Lower lobe of right lung (tissue), 2 donors: ENCODE data around the gene HTT. TPM values are rescaled to one million over a fixed set of nuclear protein-coding genes. Genes with fewer than 3 reads are reported as not detected.

Experiments
- ATAC-seq, 2 donors: fragments of 200-7000 bp; cut with Tn5 transposase; one replicate each; pipeline ENCODE4 v1.9.1; 2020 to 2022; ENCODE audit warnings: mild to moderate bottlenecking in 2 of 2, moderate library complexity in 2 of 2
- DNase-seq: peaks from one replicate; pipeline ENCODE4 v3.0.0-alpha.2; 2020
- H3K27ac ChIP-seq: fragments of 200-600 bp; one replicate; pipeline ENCODE4 v1.8.0; 2022
- H3K27me3 ChIP-seq: fragments of 200-600 bp; one replicate; pipeline ENCODE4 v1.8.0; 2022; ENCODE audit warnings: low read depth
- H3K36me3 ChIP-seq: fragments of 200-600 bp; one replicate; pipeline ENCODE4 v1.8.0; 2022; ENCODE audit warnings: mild to moderate bottlenecking
- H3K4me1 ChIP-seq: fragments of 200-600 bp; one replicate; pipeline ENCODE4 v1.8.0; 2022
- H3K4me3 ChIP-seq: fragments of 200-600 bp; one replicate; pipeline ENCODE4 v1.8.0; 2022; ENCODE audit warnings: mild to moderate bottlenecking
- H3K9me3 ChIP-seq: fragments of 200-600 bp; one replicate; pipeline ENCODE4 v1.8.0; 2022
- intact Hi-C: fragments of 100-400 bp; cut with DNase I; formaldehyde crosslinking; loops from one replicate; pipeline ENCODE4 v1.11.0; 2022
- total RNA-seq: library from RNA; stranded (reverse); fragmentation: NEBNext Ultra II Directional; extraction: Animal tissue kit (Norgen Biotek cat#: 25700); gene quantifications from one replicate; pipeline ENCODE4 v1.2.1, GENCODE V29; 2021
- TF ChIP-seq, protein P1 (sequence below): fragments of 200-600 bp; IDR thresholded peaks from one replicate; pipeline ENCODE4 v1.8.0; 2022; ENCODE audit warnings: antibody characterized with exemption, mild to moderate bottlenecking
- donor health status: DM: no; HTN: yes; CAD: no; lungs with severe emphysema.

The HTT gene
- total RNA-seq, 1 donor from 2014 or later: 73.1 TPM

DNA sequence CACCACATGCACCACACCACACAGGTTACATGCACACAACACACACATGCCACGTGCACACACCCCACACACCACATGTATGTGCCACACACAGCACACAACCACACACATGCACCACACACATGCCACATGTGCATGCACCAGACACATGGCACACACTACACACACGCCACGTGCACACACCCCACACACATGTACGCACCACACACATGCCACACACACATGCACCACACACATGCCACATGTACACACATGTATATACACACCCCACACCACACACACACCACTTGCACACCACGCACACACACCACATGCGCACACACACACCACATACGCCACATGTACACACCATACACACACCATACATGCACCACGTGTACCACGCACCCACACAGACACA lies 154.8 kb downstream of the HTT start:
- Histone ChIP-seq H3K36me3 (peaks cover 94% of the 10 kb centered on the region), H3K4me3 (no peak overlapping the region), H3K9me3 (no peaks in the 10 kb centered on the region), H3K27ac (no peak overlapping the region), H3K4me1 (peaks cover 16% of the 10 kb centered on the region), H3K27me3 (no peaks in the 10 kb centered on the region)
- DNase-seq: peak; percentile 24
- intact Hi-C loops: no loop called here
- TF ChIP-seq, protein P1, sequence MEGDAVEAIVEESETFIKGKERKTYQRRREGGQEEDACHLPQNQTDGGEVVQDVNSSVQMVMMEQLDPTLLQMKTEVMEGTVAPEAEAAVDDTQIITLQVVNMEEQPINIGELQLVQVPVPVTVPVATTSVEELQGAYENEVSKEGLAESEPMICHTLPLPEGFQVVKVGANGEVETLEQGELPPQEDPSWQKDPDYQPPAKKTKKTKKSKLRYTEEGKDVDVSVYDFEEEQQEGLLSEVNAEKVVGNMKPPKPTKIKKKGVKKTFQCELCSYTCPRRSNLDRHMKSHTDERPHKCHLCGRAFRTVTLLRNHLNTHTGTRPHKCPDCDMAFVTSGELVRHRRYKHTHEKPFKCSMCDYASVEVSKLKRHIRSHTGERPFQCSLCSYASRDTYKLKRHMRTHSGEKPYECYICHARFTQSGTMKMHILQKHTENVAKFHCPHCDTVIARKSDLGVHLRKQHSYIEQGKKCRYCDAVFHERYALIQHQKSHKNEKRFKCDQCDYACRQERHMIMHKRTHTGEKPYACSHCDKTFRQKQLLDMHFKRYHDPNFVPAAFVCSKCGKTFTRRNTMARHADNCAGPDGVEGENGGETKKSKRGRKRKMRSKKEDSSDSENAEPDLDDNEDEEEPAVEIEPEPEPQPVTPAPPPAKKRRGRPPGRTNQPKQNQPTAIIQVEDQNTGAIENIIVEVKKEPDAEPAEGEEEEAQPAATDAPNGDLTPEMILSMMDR: no peak
- ATAC-seq: no peak

DNA sequence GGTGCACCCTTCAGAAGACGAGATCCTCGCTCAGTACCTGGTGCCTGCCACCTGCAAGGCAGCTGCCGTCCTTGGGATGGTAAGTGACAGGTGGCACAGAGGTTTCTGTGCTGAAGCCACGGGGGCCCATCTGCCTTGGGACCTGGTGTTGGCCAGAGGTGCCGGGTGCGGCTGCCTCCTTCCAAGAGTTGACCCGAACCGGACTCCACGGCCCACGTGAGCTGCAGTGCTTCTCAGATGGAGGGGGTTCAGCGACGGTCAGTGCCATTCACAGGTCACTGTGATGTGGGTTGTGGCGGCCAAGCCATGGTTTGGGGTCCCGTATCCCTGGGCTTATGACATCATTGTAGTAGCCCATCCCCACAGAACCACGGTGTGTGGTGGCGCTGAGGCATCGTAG lies 155.5 kb downstream of the HTT start:
- Histone ChIP-seq H3K36me3 (peaks cover 94% of the 10 kb centered on the region), H3K9me3 (no peaks in the 10 kb centered on the region), H3K27me3 (no peaks in the 10 kb centered on the region), H3K4me3 (no peak overlapping the region), H3K27ac (no peak overlapping the region), H3K4me1 (peaks cover 16% of the 10 kb centered on the region)
- ATAC-seq (no peak), DNase-seq (peak; percentile 34)
- intact Hi-C loops: no loop called here
- TF ChIP-seq, protein P1: no peak

DNA sequence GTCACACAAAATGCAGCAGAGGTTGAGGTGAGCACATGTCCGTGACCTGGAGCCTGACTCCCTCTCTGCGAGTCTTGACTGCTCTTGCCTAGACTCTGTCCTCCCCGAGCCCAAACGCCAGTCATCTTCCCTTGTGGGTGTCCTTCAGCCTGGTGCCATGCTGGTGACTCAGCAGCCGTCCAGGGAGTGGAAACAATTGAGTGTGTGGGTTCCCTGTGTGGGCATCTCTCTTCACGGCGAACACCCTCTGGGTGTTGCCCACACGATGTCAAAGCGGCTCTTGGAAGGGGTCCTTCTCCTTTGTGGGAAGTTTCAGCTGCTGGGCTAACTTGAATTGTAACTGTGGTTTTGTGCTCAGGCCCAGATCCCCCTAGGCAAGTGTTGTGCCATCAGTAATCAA lies 157.0 kb downstream of the HTT start:
- ATAC-seq: no peak
- H3K27me3 ChIP-seq: no peaks in the 10 kb centered on the region
- H3K4me3 ChIP-seq: no peak overlapping the region
- intact Hi-C loops: no loop called here
- H3K4me1 ChIP-seq: peaks cover 5% of the 10 kb centered on the region
- TF ChIP-seq, protein P1: no peak
- H3K27ac ChIP-seq: no peak overlapping the region
- H3K36me3 ChIP-seq: peaks cover 94% of the 10 kb centered on the region
- no peaks in the 10 kb centered on the region for H3K9me3 ChIP-seq
- peak; percentile 22 for DNase-seq

DNA sequence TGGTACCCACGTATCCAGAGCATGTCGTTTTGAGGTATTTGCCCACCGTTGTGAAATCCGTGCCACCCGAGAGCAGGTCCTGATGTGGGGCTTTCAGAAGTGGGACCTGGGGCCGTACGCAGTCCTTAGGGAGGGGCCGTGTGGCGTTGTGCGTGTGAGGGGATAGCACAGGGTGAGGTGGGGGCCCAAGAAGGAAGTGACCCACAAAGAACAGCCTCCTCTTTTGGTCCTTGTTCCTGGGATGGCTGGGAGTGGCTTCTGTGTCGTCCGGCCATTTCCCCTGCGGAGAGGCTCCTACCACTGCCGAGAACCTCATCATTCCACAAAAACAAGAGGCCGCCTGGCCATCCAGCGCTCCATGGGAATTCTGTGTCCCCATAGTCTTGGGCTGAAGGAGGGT lies 157.5 kb downstream of the HTT start:
- no peaks in the 10 kb centered on the region for H3K4me1 ChIP-seq
- H3K27ac ChIP-seq: no peak overlapping the region
- no peak overlapping the region for H3K4me3 ChIP-seq
- TF ChIP-seq, protein P1: no peak
- DNase-seq (peak; percentile 18), ATAC-seq (no peak)
- no peaks in the 10 kb centered on the region for H3K9me3 ChIP-seq
- intact Hi-C loops: no loop called here
- H3K27me3 ChIP-seq: no peaks in the 10 kb centered on the region
- peaks cover 94% of the 10 kb centered on the region for H3K36me3 ChIP-seq

DNA sequence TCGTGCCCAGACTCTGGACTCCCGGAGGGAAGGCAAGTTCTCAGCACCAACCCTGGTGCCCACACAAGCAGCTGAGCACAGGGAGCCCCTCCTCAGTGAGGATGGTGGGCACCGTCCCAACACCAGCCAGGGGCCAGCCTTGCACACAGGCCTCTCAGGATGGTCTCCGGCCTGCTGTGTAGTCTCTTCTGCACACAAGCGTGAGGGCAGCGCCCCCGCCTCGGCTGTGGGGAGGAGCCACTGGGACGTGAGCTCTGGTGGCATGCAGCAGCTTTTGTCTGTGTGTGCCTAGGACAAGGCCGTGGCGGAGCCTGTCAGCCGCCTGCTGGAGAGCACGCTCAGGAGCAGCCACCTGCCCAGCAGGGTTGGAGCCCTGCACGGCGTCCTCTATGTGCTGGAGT lies 158.4 kb downstream of the HTT start:
- peaks cover 100% of the 10 kb centered on the region for H3K36me3 ChIP-seq

More for the DNA sequence above, 158.4 kb downstream of the HTT start:
- TF ChIP-seq, protein P1: no peak
- no peak overlapping the region for H3K4me3 ChIP-seq
- no peaks in the 10 kb centered on the region for H3K27me3 ChIP-seq
- intact Hi-C loops: no loop called here
- H3K27ac ChIP-seq: no peak overlapping the region
- no peaks in the 10 kb centered on the region for H3K4me1 ChIP-seq
- no peaks in the 10 kb centered on the region for H3K9me3 ChIP-seq
- DNase-seq (peak; percentile 35), ATAC-seq (no peak)
